EH (cell line): ENCODE results near the gene S100B.
A peak's percentile ranks its signal among the peaks of the same experiment; 100 is the strongest.

Experiments used
- DNase-seq: peaks from one replicate; pipeline ENCODE4 v3.0.0-alpha.2; 2015; ENCODE audit warnings: low read depth

Gene S100B

DNA sequence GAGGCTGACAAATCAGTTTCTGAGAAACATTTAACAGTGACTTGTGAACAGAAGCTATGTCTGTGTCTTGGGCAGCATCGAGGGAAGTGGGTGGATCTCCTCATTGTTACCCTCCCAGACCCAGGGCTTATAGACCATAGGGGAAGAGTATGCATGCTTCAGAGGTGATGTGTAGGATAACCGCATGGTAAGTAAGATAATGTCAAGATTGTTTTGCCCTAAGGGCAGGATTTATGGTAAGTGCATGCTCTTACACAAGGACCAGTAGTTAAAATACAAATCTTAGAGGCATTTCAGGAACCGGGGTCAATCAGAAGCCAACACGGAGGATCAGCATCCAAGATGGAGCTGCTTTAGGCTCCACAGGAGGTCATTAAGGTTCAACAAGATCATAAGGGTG lies 22.8 kb upstream of the S100B start:
- DNase-seq, result no peak

DNA sequence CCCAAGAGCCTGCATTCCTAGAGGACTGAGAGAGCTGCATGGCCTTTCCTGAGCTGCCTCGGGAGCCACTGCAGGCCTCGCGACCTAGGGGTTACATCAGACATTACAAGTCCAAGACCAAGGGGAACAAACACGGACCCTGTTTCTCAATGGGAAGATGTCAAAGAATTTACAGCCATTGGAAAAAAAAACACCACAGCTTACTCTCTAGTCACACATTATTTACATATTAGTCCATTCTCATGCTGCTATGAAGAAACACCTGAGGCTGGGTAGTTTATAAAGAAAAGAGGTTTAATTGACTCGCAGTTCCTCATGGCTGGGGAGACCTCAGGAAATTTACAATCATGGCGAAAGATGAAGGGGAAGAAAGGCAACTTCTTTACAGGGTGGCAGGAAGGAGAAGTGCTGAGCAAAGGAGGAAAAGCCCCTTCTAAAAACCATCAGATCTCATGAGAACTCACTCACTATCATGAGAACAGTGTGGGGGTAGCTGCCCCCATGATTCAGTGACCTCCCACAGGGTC lies 22.2 kb upstream of the S100B start:
- DNase-seq, result no peak

DNA sequence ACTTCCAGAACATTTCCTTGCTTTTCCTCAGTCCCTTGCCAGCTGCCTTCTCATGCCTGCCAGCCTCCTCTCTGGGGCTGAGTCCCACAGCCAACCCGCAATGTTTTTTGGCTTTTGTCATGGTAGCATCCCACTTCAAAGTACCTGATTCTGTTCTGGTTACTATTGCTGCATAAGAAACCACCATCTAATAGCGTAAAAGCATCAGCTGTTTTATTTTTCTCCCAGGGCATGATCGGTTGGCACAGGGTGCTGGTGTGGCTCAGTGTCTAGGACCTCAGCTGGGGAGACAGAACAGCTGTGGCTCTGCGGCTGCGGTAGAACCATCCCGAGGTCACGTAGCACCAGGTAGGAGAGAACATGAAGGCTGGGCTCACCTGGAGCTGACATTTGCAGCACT lies 21.7 kb upstream of the S100B start:
- no peak for DNase-seq

DNA sequence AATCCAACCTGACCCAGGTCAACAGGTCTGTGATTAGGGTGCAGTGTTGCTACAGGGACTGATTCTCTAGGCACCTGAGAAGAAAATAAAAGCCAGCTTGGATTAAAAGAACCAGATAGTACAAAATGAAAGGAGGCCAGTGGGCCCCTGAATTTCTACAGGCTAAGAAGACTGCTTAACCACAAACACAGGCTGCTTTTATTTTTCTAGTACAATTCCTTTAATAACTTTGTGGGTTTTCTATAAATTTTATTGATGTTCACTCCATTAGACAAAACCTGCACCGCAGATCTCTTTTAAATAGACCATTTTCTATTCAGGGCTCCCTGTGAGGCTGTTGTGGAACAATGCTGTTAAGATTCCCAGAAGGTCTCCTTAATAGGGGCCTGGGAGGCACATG lies 20.9 kb upstream of the S100B start:
- no peak for DNase-seq

DNA sequence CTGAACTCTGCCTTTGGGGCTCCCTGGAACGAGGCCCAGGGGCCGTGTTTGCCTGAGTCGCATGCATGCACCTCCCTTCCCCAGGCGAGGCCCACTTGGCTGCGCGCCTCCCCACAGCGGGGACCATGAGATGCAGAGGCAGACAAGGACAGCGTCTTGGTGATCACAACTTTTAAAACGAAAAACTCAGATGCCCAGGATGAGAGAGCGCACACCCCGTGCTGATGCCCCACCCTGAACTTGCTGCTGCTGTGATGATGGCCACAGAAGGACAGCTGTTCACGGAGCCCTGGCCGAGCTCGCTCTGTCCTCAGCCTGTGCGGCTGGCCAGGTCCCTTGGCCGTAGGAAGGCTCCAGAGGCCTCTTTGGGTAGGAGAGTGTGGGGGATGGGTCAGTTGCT lies 19.2 kb upstream of the S100B start:
- DNase-seq, result no peak

DNA sequence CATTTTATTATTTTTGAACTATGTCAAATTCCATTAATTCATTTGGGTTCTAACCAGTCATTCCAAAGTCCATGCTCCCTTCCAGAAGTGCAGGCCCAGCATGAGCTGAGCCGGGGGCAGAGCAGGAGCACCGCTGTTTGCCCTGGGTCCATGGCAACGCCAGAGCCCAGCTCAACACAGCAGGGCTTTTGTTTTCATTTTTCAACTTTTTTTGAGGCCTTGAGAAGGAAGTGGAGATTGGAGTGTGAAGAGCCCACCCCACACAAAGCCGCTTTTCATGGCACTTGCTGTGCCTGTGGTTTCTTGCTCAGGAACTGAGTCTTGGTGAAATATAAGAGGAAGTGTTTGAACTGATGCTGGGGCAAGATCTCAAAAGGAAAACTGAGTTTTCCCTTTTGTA lies 17.3 kb upstream of the S100B start:
- DNase-seq, result no peak

DNA sequence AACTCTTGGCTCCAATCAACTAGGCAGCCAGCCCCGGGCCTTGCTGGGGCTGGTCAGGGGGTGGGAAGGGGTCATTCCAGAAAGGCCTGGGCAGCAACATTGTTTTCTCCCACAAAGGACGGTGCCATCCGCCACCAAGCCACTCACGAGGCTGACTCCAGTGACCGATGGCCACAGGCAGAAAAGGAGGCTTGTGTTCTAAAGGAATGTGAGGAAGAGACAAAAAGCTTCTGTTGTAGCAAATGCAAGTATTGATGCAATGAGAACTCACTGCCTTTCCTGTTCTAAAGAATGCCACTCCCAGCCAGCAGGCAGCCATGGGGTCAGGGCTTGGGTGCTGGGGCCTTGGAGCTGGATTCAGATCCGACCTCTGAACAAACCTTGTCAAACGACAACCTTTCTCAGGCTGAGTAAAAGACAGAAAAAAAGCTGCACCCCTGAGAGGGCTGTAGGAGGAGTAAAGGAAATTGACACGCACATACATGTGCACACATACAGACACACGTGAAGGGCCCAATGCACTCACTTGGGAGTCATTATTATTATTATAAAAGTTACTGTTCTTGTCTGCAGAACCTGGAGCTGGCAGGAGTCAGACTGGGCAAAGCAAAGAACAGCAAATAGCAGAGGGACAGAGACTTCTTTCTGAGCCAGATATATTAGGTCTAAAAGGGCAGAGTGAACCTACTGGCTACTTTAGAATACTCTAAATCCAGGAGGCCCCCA lies 16.7 kb upstream of the S100B start:
- DNase-seq, result no peak

DNA sequence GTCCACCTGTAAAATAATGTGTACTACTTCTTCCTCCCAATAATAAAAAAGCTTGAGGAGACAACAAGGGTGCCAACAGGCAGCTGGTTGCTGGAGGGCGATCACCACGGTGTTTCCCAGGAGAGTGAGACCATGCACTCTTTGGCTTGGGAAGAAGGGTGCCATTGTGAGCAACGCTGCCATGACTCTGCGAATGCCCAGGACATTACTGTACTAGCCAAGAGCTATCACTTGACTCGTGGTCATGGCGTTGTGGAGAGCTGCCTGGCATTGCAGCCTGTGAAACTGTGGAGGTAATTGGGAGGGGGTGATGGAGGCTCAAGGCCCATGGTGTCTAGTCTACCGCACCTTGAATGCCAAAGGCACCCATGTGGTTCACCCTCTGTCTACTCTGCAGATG lies 16.0 kb upstream of the S100B start:
- no peak for DNase-seq

DNA sequence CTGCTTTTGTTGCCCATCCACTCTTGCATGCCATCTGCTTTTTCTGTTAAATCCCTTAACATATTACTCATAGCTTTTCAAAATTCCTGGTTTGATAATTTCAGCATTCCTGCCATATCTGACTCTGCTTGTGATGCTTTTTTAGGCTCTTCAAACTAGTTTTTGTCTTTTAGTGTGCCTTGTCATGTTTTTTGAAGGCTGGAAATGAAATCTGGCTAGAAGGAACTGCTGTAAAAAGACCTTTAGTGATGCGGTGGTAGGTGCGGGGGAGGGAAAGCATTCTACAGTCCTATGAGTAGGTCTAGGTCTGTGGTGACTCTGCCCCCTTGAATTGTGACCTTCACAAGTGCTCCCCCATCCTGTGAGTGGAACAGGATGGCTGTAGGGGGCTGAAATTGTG lies 15.0 kb upstream of the S100B start:
- peak; percentile 66 for DNase-seq

DNA sequence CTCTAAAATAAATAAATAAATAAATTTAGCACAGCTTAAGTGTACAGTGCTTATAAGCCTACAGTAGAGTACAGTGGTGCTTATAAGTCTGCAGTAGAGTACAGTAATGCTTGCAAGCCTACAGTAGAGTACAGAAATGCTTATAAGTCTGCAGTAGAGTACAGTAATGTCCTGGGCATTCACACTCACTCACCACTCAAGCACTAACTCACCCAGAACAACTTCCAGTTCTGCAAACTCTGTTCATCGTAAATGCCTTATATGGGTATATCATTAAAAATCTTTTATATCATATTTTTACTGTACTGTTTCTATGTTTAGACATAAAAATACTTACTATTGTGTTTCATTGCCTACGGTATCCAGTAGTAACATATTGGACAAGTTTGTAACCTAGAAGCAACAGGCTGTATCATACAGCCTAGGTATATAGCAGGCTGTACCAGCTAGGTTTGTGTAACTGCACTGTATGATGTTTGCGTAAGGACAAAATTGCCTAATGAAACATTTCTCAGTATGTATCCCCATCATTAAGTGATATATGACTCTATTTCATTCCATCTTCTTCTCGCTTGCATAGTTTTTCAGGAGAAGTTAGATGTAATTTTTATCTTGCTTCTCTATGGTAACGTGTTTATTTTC lies 14.0 kb upstream of the S100B start:
- peak; percentile 72 for DNase-seq

DNA sequence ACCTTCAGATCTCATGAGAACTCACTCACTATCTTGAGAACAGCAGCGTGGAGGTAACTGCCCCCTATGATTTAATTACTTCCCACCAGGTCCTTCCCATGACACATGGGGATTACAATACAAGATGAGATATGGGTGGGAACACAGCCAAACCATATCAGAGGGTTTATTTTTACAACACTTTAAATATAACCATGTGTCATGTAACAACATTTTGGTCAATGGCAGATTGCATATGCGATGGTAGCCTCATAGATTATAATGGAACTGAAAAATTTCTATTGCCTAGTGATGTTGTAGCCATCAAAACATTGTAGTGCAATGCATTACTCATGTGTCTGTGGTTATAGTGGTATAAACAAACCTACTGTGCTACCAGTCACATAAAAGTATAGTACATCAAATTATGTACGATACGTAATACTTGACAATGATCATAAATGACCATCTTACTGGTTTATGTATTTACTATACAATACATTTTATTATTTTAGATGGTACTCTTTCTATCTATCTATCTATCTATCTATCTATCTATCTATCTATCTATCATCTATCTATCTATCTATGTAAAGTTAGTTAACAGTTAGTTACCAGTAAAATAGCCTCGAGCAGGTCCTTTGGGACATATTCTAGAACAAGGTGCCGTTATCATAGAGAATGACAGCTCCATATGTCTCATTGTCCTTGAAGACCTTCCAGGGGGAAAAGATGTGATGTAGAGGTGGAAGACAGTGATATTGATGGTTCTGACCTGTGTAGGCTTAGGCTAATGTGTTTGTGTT lies 12.6 kb upstream of the S100B start:
- DNase-seq, result peak; percentile 45

DNA sequence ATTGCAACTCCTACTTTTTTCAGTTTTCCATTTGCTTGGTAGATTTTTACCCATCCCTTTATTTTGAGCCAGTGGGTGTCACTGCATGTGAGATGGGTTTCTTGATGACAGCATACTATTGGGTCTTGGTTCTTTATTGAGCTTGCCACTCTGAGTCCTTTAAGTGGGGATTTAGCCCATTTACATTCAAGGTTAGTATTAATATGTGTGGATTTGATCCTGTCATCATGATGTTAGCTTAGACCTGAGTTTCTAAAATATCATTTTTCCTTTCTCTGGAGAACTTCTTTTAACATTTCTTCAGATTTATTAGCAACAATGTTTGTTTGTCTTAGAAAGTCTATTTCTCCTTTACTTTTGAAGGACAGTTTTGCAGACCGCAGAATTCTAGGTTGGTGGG lies 11.8 kb upstream of the S100B start:
- DNase-seq, result no peak

DNA sequence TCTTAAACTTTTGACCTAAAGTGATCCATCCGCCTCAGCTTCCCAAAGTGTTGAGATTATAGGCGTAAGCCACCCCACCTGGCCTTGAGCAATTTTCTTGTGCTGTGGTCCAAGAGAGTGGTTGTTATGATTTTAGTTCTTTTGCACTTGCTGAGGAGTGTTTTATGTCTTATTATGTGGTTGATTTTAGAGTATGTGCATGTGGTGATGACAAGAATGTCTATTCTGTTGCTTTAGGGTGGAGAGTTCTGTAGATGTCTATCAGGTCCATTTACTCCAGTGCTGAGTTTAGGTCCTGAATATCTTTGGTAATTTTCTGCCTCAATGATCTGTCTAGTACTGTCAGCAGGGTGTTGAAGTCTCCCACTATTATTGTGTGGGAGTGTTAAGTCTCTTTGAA lies 11.2 kb upstream of the S100B start:
- DNase-seq, result no peak

DNA sequence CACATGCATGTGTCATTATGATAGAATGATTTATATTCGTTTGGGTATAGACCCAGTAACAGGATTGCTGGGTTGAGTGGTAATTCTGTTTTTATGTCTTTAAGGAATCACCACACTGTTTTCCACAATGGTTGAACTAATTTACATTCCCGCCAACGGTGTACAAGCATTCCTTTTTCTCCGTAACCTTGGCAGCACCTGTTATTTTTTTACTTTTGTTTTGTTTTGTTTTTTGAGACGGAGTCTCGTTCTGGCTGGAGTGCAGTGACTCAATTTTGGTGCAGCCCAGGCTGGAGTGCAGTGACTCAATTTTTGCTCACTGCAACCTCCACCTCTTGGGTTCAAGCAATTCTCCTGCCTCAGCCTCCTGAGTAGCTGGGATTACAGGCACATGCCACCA lies 8.5 kb upstream of the S100B start:
- DNase-seq, result no peak

DNA sequence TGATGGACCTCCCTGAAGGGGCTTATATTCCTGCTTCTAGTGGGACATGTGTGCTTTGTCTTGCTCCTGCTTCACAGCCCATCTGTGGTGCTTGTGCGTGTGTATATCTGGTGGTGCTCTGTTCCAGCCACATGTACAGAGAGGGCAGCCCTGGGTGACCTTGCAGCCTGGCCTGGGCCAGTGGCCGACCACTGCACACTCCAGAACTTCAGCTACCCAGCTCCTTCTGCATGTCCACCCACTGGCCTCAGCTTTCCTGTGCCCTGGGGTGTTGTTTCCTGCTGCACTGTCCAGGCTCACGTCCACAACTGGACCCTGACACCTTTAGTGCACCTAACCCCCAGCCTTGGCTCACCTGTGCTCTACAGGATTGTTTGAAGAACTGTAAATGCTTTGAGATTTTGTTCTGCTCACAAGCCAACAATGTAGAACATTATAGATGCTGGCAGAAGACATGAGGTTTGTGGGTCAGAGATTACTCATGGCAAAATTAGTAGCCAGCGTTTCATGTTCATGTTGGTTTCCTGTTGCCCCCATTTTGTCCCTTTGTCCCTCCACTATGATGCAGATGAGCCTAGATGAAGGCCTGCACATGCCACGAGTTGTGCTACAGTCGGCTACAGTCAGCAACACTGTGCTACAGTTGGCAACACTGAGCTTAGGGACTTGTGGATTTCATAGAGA lies 5.3 kb upstream of the S100B start:
- DNase-seq, result no peak

DNA sequence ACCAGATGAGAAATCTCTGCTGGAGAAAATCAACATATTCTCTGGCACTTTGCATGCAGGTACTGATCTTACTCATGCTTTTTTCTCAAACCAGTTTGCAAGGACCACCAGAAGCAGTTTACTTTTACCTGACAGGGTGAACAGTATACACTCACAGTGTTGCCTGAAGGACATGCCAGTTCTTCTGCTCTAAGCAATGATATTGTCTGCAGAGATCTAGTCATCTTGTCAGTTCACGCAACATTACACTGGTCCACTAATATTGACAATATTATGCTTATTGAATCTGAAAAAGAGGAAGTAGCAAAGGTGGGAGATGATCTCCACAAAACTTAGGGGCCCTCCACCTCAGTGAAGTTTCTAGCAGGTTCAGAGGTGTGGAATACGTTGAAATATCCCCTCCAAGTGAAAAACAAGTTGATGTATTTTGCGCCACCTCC lies 3.8 kb upstream of the S100B start:
- DNase-seq, result no peak

DNA sequence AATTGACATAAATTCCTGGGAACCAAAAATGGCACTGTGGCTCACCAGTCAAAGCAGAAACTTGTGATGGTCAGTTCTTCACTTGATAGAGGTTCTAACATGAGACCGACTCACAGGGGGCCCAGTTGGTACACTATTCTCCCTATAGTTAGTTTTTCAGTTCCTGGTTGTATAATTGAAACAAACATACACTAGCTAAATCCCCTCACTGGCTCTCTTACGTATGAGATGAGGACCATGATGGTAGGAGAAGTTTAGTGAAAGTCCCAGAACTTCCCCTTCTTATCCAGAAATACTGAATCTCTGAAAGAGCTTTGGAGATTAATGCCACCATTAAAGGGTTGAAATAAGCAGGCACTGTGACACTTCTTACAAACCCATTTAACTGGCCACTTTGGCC lies 2.8 kb upstream of the S100B start:
- DNase-seq, result no peak

DNA sequence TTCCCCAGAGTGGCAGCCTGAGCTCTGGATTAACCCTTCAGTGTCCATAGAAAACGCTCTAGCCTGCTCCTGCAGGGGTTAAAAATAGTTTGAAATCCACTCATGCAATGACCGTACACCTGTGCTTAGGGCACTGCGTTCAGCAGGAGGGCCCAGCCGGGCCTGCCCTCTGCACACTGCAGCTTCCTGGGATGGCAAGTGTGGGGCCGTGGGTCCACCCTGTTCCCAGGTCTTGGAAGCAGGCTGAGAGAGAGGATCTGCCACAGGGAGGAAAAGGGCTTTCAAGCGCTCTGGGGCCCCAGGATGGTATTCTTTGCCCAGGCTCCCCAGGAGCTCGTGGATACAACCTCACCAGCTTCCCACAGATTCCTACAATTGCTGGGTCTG lies 1.5 kb upstream of the S100B start:
- DNase-seq, result no peak

DNA sequence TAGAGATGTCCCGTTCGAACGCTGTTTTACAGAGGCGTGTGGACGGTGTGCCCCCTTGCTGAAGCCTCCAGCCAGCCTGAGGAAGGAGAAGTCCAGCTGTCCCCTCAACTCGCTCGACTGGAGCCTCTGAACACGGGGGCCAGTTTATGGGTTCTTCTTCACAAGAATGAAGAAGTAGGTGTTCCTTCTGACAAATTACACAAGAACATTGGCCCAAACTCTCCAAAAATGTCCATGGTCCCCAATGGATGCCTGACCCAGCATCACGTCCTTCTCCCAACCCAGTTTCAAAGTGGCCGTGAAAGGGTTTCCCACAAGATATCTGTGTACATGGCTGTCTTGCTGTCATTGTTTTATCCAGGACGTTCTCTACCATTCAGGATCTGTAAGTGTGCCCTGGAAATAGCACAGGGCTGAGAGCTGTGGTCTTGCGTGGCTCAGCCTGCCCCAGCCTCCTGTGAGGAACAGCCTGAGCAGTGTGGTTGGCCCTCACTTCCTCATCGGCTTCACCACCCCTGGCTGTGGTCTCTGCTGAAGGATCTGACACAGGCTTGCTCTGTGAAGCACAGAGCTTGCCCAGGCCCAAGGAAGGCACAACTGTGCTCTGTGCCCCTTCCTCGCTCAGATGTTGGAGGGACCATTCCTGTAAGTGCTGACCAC lies 1.0 kb upstream of the S100B start:
- no peak for DNase-seq

DNA sequence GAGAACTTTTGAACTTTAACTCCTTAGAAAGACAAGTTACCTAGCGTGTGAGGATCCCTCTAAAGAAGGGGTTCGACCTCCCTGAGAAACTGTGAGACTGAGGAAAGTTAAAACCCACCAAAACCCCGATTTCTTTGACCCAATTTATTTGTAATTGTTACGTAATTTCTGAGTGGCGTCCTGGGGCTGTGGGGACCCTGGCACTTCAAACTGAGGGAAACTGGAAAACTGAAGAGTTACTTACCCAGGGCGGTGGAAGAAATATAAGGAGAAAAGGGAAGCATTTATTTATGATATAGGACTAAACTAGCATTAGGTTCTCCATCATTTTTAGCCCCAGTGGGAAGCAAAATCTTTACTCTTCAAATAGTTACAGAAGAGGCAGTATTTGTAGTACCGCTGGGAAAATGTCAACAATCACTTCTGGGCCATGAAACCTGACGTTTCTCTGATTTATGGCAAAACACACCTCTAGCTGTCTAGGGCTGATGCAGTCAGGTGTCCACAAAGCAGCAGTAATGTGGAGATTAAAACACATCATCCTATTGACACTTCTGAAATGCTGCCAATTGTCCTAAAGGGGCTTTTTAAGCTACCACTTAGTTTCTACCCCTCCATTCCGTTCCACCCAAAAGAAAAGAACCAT lies 430 bp downstream of the S100B start:
- DNase-seq, result no peak

DNA sequence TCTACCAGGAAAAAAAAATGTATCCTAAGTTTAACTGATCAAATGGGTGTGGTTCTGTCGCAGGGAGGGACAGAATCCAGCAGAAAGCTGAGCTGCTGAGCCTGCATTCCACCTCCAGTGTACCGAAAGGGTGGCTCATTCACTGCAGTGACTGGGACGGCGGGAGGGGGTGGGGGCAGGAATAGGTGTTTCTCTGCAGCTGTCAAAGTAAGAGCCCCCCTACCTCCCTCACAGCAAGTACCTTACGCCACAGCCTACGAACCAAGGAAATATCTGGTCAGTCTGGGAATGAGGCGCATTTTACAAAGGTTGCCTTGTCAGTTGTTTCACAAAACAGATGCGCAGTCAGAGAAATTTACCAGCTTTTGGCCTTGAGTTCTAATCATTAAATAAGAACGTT lies 1.7 kb downstream of the S100B start:
- DNase-seq, result no peak
